IPS-20b (cell line): ENCODE data around the gene CACFD1.

Experiments
- H3K27ac ChIP-seq: one replicate; pipeline ENCODE4 v1.5.1; 2013; ENCODE audit warnings: low read length
- H3K27me3 ChIP-seq: 2 replicates; pipeline ENCODE4 v1.6.1; 2013; ENCODE audit warnings: mild to moderate bottlenecking, low read length, inconsistent platforms; ENCODE audit not compliant: insufficient read depth
- H3K36me3 ChIP-seq: 2 replicates; pipeline ENCODE4 v1.6.1; 2013; ENCODE audit warnings: low read depth, mild to moderate bottlenecking, inconsistent platforms, low read length, moderate library complexity; ENCODE audit not compliant: insufficient read depth
- H3K4me1 ChIP-seq: 2 replicates; pipeline ENCODE4 v1.6.1; 2013; ENCODE audit warnings: mild to moderate bottlenecking, control low read depth, inconsistent platforms, low read length, moderate library complexity; ENCODE audit not compliant: insufficient read depth
- H3K4me3 ChIP-seq: 2 replicates; pipeline ENCODE4 v1.5.1; 2013; ENCODE audit warnings: mild to moderate bottlenecking, low read length, inconsistent platforms
- H3K9ac ChIP-seq: 2 replicates; pipeline ENCODE4 v1.6.1; 2013; ENCODE audit warnings: low read depth, mild to moderate bottlenecking, inconsistent platforms, low read length, moderate library complexity
- H3K9me3 ChIP-seq: 2 replicates; pipeline ENCODE4 v1.6.1; 2013; ENCODE audit warnings: mild to moderate bottlenecking, low read depth, low read length, inconsistent platforms; ENCODE audit not compliant: insufficient read depth

Gene CACFD1

DNA sequence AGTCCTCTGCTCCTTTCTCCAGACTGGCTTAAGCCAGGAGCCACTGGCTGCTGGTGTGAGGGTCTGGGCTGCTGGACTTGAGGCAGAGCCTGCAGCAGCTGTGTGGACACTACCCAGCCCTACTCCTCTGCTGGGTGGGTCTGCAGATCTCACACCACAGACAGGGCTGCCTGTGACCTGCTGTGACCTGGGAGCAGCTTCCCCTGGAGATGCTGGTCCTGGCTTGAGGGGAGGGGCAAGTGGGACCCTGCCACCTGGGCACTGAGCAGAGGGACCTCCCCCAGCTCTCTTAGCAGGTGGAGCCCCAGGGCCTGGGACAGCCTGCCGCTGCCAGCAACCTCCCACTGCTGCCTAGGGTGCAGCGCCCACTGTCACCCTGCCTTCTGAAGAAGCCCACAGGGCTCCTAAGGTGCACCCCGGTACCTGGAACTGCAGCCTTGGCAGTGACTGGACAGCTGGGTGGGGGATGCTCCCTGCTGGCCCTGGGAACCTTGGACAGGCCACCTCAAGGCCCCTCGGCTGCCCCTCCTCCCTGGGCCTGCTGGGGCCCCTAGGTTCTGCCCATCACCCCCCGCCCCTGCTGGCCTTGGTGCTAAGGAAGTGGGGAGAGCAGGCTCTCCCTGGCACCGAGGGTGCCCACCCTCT lies 9.1 kb downstream of the CACFD1 start:
- no peaks in the 10 kb centered on the region for H3K4me1 ChIP-seq
- no peak overlapping the region for H3K27ac ChIP-seq
- no peak overlapping the region for H3K4me3 ChIP-seq
- H3K9me3 ChIP-seq, result no peaks in the 10 kb centered on the region
- peaks cover 13% of the 10 kb centered on the region for H3K36me3 ChIP-seq
- H3K27me3 ChIP-seq, result no peaks in the 10 kb centered on the region
- H3K9ac ChIP-seq, result no peak overlapping the region

DNA sequence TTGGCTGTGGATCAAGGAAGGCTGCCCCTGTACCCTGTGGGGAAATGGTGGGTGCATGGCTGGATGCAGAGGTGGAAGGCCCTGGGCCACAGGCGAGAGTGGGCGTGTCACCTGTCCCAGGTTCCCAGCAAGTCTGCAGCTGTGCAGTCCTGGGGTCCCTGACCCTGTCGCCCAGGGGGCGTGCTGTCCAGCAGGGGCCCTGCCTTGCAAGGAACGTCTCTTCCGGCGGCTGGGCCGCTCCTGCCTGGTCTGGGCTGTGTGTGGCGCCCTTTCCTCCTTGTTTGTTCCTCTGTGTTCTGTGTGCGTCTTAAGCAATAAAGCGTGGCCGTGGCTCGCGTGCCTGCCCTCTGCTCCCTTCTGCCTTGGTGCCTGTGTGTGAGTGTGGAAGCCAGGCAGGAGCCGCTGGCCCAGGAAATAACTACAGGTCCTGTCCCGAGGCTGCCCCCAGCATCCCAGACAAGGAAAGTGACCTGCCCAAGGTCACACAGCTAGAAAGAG lies 10.7 kb downstream of the CACFD1 start:
- no peaks in the 10 kb centered on the region for H3K27me3 ChIP-seq
- H3K4me3 ChIP-seq, result no peak overlapping the region
- no peaks in the 10 kb centered on the region for H3K4me1 ChIP-seq
- H3K9me3 ChIP-seq, result no peaks in the 10 kb centered on the region
- H3K9ac ChIP-seq, result no peak overlapping the region
- H3K27ac ChIP-seq, result no peak overlapping the region
- peaks cover 20% of the 10 kb centered on the region for H3K36me3 ChIP-seq

DNA sequence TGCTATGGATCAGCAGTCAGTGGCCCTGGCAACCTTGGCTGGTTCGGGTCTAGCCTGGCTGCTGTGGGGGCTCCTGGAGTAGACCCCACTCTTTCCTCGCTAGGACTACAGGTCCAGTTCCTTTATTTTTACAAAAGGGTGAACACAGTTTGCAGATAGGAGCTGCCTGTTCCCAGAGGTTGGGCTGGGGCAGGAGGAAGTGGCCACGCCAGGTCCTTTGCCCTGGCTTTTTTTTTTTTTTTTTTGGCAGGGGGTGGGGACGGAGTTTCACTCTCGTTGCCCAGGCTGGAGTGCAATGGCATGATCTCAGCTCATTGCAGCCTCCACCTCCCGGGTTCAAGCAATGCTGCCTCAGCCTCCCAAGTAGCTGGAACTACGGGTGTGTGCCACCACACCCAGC lies 11.2 kb downstream of the CACFD1 start:
- Histone ChIP-seq H3K27me3 (no peaks in the 10 kb centered on the region), H3K9ac (no peak overlapping the region), H3K36me3 (peaks cover 20% of the 10 kb centered on the region; the same call in 1 of the 2 replicates), H3K4me3 (no peak overlapping the region), H3K9me3 (no peaks in the 10 kb centered on the region), H3K27ac (no peak overlapping the region), H3K4me1 (no peaks in the 10 kb centered on the region)

DNA sequence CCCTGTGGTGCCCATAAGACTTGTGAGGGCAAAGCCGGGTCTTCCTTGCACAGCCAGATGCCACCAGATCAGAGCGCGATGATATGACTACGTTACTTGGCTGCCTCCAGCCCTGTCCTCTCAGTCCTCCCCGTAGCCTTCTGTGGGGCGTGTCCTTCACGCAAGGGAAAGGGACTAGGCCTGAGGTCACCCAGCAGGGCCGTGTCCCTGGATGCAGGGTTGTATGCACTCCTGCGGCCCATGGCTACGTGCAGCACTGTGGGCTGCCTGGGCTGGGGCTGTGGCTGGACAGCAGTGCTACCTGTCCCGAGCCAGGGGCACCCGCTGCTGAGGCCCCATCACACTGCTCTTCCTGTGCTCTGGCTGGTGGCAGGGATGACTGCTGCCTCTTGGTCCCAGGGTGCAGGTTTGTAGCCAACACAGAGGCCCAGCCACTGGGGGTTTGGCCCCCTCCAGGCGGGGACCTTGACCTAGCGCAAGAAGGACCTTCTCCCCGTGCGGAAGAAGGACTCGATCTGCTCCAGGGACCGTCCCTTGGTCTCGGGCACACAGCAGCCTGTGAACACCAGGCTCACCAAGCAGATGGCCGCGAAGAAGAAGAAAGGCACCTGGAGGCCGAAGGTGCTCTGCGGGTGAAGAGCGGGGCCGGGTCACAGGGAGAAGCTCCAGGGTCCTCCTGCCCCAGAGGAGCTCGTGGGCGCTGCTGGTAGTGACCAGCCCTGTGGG lies 11.9 kb downstream of the CACFD1 start:
- no peak overlapping the region for H3K27ac ChIP-seq
- no peak overlapping the region for H3K9ac ChIP-seq
- no peaks in the 10 kb centered on the region for H3K9me3 ChIP-seq
- H3K4me3 ChIP-seq, result no peak overlapping the region
- H3K36me3 ChIP-seq, result peaks cover 21% of the 10 kb centered on the region; the same call in 1 of the 2 replicates
- H3K27me3 ChIP-seq, result no peaks in the 10 kb centered on the region
- no peaks in the 10 kb centered on the region for H3K4me1 ChIP-seq

DNA sequence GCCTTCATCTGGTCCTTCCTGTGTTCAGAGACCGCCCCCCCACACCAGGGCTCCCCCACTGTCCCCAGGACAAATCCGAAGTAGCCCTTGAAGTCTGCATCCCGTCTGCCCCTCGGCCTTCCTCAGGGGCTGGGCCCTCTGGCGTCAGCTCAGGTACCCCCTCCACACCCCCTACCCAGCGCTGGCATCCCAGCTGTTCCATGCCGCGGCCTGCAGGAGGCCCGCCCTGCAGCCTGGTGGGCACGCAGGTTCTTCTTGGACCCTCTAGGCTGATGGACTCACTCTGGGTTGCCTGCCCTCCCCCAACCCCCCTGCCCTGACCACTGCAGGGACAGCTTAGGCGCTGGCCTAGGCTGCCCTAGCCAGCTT lies 12.5 kb downstream of the CACFD1 start:
- Histone ChIP-seq H3K4me3 (no peak overlapping the region), H3K9me3 (no peaks in the 10 kb centered on the region), H3K9ac (no peak overlapping the region), H3K27ac (no peak overlapping the region), H3K36me3 (peaks cover 23% of the 10 kb centered on the region; the same call in 1 of the 2 replicates), H3K4me1 (no peaks in the 10 kb centered on the region), H3K27me3 (no peaks in the 10 kb centered on the region)

DNA sequence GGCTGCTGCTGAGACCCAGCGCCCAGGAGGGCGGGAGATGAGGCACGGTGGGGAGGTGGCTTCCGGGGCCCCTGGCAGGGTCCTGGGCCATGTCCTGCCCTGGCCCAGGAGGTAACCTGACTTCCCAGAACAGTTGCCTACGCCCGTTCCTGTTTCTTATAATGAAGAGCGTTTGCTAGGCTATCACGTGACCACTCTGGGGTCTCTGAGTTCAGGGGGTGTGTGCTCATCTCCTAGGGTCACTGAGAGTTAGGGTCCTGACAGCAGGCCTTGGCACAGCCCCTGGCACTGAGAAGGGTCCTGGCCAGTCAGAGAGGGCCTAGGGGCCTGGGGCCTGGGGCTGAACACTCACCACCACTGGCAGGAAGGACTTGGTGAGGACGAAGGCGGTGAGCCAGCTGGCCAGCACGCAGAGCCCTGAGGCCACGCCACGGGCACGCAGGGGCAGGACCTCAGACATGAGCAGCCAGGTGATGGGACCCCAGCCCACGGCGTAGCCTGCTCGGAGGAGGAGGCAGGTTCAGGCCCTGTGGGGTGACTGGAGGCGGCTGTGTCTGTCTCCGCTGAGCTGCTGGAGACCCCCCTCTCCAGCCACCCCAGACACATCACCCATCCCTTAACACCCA lies 13.1 kb downstream of the CACFD1 start:
- Histone ChIP-seq H3K4me1 (peaks cover 1% of the 10 kb centered on the region; the same call in 1 of the 2 replicates), H3K9me3 (no peaks in the 10 kb centered on the region), H3K36me3 (peaks cover 23% of the 10 kb centered on the region; the same call in 1 of the 2 replicates), H3K9ac (no peak overlapping the region), H3K4me3 (no peak overlapping the region), H3K27ac (no peak overlapping the region), H3K27me3 (no peaks in the 10 kb centered on the region)

DNA sequence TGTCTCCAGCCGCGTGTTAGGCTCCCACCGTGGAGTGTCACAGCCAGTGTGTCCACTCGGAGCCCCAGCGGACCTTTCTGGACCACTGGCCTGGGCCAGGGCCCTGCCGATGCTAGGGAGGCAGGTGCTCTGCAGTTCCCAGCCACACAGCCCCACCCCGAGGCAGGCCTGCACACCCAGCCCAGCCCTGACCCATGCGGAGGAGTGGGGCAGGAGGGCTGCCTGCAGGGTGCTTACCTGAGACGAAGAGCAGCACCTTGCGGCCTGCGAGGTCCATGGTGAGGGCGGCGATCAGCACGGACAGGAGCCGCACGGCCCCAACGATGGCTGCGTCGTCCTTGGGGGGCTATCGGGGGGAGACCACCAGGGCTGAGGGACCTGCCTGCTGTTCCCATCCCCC lies 14.0 kb downstream of the CACFD1 start:
- H3K27me3 ChIP-seq, result no peaks in the 10 kb centered on the region
- H3K27ac ChIP-seq, result no peak overlapping the region
- H3K4me3 ChIP-seq, result no peak overlapping the region
- no peak overlapping the region for H3K9ac ChIP-seq
- peaks cover 5% of the 10 kb centered on the region for H3K4me1 ChIP-seq
- H3K9me3 ChIP-seq, result no peaks in the 10 kb centered on the region
- peaks cover 23% of the 10 kb centered on the region; the same call in 1 of the 2 replicates for H3K36me3 ChIP-seq

DNA sequence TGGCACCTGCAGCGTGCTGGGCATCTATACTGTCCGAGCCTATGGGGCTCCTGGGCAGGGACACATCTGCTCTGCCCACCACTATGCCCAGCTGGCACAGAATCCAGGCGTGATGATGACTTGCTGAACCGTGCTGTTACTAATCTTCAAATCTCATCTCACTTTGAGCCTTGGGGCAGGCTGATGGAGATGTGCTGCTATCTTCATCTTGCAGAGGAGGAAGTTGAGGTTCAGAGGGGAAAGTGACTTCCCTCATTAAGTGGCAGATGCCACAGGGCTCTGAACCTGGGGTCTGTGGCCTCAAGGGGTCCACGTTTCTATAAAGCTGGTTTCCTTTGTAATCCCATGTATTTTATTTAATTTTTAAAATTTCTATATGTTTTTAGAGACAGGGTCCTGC lies 14.4 kb downstream of the CACFD1 start:
- Histone ChIP-seq H3K27ac (no peak overlapping the region), H3K27me3 (0 out of 2 replicates have a peak, but pooled peaks cover under 1% of the 10 kb centered on the region), H3K9me3 (no peaks in the 10 kb centered on the region), H3K4me3 (no peak overlapping the region), H3K36me3 (peaks cover 23% of the 10 kb centered on the region; the same call in 1 of the 2 replicates), H3K9ac (no peak overlapping the region), H3K4me1 (peaks cover 5% of the 10 kb centered on the region)

DNA sequence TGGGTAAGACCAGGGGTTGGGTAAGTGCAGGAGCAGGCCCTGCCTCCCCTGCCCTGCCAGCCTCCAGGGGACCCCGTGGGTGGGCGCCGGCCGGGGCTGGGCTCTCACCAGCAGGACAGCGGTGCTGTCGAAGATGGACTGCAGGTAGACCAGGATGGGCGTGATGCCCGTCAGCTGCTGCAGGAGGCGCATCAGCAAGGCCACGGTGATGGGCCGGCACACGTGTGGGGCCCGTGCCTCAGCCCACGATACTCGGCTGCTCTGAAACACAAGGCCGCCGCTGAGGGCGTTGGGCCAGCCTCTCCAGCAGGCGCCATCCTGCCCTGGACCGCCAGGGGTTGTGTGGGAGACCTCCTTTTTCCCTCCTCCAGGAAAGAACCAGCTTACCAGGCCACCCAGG lies 15.1 kb downstream of the CACFD1 start:
- peaks cover 5% of the 10 kb centered on the region for H3K4me1 ChIP-seq

DNA sequence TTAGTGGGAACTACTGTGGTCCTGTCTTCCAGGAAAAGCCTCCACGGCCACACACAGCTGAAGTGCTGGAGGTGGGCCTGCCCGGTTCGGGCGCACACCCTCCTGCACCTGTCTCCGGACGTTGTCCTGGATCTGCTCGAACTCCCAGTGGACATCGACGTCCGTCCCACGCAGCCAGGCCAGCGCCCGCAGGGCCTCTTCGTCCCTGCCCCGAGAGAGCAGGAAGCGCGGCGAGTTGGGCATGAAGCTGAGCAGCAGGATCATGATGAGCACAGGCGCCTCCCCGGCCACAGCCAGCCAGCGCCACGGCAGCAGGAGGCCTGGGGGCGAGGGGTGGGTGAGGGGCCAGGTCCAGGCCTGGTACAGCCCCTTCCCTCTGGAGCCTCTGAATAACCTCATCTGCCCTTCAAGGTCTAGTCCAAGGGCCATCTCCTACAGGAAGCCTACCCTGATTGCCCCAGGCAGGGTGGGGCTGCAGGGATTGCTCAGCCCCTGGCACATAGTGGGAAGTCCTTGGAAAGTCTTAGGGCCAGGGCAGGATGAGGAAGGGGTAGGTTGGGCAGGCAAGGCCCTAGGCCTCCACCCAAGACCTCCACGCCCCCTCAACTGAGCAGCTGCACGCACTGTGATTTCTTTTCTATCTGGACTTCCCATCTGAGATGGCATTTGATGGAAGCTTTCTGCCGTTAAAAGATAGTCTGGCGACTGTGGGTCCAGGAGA lies 15.7 kb downstream of the CACFD1 start:
- Histone ChIP-seq H3K27me3 (peaks cover 9% of the 10 kb centered on the region), H3K9me3 (no peaks in the 10 kb centered on the region), H3K4me1 (peaks cover 5% of the 10 kb centered on the region), H3K27ac (no peak overlapping the region), H3K36me3 (peaks cover 23% of the 10 kb centered on the region; the same call in 1 of the 2 replicates), H3K4me3 (no peak overlapping the region), H3K9ac (no peak overlapping the region)

More for the DNA sequence above, 15.1 kb downstream of the CACFD1 start:
- Histone ChIP-seq H3K27ac (no peak overlapping the region), H3K9ac (no peak overlapping the region), H3K9me3 (no peaks in the 10 kb centered on the region), H3K4me3 (no peak overlapping the region), H3K27me3 (peaks cover 6% of the 10 kb centered on the region), H3K36me3 (peaks cover 23% of the 10 kb centered on the region; the same call in 1 of the 2 replicates)
